Measurements from ENCODE around the gene RETREG1.

Gene RETREG1

DNA sequence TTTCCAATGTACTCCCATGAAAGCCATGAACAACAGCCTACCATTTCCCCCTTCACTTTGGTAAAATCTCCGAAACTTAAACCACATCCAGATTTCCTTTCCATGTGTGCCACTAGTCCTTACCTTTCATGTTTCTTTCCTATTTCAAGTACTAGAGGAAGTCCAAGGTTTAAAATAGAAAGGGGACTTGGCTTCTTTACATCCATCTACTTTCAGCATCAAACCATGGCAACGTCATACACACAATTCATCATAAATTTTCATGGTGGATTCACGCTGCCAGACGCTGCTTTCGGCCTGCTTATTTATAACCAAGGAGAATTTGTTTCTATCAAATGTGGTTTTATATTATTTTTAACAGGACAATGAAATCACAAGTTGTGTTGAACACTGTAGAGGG lies 92.5 kb downstream of the RETREG1 start:
- DNase-seq (ENCODE audit: low spot score): no peak

GRCh38 chr5:16521521-16522483 lies 95.0 kb downstream of the RETREG1 start:
- no peak for DNase-seq (ENCODE audit: low spot score)

DNA sequence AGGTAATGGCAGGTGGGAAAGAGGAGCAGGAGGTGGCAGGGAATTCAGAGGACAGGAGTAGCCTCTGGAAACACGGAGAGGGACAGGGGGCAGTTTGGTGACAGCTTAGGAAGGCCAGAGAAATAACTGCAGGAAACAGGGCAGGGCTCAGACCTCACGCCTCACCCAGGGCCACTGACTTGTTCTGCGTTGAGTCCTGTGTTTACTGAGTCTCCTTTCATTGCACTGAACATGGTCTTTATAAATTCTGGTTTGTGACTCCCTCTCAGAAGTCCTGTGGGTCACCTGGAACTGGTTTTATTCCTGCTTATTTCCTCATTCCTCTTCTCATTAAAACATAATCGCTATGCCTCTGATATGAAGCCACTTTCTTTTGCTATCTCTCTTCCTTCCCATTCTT lies 96.0 kb downstream of the RETREG1 start:
- DNase-seq (ENCODE audit: low spot score): no peak

DNA sequence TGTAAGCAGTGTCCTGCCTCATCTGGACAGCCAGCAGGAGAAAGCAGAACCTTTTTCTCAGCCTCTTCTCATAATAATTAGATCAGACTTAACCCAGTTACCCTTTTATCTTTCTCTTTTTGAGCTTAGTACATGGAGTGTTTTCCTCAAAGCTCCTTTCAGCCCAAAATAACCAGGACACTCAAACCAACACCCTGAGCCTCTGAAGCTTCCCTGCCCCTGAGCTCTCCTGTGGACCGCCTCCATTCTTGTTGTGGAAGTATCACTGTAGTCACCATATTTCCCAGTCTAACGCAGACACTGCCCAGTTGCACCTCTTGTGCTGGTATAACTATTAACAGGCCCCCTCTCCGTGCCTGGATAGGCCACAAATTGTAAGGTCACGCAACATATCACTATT lies 97.4 kb downstream of the RETREG1 start:
- no peak for DNase-seq (ENCODE audit: low spot score)

- no peak for DNase-seq (ENCODE audit: low spot score)
Observed at GRCh38 chr5:16518606-16519005, 98.2 kb downstream of the RETREG1 start.

- DNase-seq (ENCODE audit: low spot score): no peak
Observed at GRCh38 chr5:16515532-16515931, 101.3 kb downstream of the RETREG1 start.

DNA sequence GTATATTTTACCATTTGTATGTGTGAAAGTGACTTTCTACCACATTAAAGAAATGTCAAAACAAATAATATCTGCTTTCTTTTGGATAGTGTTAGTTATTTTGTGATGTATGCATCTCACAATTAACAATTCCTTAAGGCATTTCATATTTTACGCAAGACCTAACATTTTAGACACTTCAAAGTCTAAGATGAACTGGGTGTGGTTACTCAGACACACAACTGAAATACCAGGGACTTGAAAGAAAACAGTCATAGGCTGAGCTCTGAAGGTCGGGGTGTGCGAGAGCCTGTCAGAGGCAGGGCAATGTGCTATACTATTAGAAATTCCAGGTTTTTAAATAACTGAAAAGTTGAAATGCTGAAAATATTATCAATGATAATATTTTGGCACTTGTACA lies 106.7 kb downstream of the RETREG1 start:
- DNase-seq (ENCODE audit: low spot score): no peak

DNA sequence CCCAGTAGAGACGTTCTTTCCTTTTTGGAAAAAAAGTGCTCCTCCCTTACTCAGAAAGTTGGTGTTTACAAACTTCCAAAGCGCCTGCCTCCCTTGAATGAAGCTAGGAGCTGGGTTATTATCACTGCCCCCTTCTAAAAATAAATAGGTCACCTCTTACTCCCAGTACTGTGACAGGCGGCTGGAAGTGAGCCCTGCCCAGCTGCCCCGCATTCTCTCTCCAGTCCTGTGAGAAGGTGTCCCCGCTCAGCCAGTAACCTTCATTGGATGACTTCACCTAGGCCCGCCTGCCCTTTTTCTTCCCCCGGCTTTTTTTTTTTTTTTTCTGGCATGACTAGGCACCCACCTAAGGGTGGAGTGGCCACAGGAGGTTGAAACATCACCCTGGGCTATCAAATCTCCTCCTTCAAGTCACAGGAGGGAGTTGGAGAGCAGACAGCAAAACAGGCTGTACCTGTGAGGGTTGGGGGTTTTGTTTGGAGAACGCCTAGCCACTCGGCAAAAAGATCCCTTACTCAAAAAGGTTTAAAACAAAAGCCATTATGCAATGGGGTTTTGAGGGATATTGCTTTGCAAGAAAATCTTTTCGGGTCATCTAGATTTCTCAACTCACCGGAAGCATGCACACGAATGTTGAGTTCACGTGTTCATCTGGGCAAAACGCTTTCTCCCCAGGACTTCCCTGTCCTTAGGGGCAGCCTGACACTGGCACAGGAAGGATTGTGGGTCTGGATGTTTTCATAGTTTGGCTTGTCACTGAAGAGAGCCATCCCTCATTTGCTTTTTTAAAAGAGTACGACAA lies 107.9 kb downstream of the RETREG1 start:
- DNase-seq (ENCODE audit: low spot score): peak; percentile 57

DNA sequence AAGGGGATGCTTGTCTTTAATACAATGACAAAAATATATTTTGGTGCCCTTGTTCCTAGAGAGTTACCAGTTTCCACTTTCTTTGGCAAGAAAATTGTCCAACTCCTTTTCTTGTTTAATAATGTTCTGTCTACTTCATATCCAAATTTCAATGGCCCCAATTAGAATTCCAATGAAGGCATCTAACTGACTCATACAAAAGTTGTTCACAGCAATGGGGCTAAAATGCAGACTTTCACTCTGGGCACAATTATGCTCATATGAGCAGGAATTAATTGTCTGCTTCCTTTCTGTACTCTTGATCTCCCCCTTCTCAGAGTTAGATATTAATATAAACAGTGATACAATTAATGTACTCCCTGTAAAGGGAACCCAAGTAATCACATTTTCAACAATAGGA lies 109.1 kb downstream of the RETREG1 start:
- DNase-seq (ENCODE audit: low spot score): no peak

DNA sequence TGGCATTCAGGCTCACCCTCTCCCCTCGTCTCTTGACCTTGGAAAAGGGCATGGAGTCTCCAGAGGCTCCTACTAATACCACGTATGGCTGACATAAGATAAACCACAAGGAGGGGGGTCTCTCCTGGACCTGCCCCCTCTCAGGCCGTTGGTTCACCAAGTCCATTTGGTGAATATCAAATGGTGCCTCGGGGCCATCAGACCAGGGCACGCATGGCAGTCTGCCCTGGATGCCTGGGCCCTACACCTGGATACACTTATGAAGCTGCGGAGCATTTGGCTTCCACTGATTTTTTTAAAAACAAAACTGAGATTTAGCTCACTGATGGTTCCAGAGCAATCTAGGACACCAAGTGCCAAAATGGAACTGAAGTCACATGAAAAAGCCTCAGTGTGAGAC lies 110.9 kb downstream of the RETREG1 start:
- DNase-seq (ENCODE audit: low spot score): no peak

DNA sequence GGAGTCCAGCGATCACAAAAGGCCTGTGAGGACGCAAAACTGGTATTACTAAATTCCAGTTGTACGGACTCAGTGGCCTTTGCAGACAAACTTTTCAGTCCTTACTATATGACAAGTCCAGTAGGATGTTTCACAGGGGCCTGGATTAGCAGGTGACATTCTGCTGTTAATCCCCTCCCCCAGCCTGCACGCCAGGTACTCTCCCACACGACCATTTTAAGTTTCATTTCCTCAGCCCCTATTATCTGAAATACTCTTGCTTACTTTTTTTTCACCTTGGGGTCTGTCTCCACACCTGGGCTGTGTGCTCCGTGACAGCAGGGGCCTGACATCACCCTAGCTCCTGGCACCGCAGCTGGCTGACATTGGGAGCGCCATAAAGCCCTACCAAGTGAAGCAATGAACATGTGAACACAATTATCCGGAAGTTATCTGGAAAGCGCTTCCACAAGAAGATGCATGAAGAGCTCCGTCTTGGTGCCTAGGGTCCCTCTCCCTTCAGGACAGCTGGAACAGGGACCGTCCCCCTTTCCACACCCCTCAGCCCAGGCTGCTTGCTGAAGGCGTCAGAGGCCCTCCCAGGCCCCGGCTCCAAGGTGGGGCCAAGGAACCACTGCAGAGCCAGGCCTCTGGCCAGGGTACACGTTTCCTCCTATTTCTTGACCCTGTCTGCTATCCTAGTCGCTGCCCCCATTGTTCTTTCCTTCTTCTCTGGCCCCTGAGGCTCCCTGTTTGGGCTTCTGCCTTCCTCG lies 111.5 kb downstream of the RETREG1 start:
- DNase-seq (ENCODE audit: low spot score): no peak

GRCh38 chr5:16504571-16504970 lies 112.2 kb downstream of the RETREG1 start:
- no peak for DNase-seq (ENCODE audit: low spot score)

DNA sequence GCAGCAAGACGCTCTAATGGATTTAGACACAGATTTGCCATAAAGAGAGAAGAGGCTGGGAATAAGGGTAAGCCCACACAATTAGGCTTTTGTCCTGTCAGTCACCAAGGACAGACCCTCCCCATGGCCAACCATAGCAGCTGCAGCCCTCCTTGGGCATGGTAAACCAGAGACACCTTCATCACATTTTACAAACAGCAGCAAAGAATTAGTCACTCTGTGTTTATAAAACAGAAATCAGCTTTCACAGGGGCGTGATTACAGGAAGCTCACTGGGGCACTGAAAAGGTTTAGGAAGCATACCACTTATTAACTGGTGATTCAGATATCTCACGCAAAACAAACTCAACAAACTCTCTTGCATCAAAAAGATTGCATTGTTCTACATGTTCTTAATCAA lies 113.9 kb downstream of the RETREG1 start:
- no peak for DNase-seq (ENCODE audit: low spot score)

DNA sequence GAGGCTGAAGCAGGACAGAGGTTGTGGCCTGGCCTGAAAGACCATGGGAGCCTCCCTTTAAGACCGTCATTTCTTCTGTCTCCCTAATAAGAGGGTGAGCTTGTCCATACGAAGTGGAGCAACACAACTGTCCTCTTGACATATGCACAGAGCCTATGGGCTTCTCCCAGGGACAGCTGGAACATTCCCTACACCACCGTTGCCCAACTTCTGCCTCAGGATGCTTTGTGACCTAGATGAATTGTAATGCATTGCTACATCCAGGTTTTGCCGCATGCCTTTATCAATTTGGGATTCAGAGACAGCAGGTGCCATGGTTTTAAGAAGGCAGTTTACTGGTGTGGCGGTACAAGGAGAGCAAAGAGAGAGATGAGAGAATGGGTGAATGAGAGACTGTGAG lies 116.8 kb downstream of the RETREG1 start:
- no peak for DNase-seq (ENCODE audit: low spot score)

DNA sequence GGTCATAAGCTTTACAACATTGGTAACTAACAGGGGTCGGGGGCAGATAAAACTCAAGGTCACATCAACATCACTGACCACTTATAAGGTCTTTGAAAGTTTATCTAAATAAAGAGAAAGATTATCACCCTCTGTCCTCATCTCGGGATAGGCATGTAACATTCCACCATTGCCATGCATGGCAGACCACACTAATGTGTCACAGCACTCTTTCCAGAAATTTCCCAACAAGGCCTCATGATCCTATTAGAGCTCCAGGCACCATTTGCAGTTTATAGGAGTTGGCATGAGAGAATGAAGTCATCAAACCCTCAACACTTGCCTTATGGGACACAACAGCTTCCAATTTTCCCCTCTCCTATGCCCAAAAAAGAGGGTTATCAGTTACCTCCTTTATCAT lies 119.3 kb downstream of the RETREG1 start:
- DNase-seq (ENCODE audit: low spot score): no peak

DNA sequence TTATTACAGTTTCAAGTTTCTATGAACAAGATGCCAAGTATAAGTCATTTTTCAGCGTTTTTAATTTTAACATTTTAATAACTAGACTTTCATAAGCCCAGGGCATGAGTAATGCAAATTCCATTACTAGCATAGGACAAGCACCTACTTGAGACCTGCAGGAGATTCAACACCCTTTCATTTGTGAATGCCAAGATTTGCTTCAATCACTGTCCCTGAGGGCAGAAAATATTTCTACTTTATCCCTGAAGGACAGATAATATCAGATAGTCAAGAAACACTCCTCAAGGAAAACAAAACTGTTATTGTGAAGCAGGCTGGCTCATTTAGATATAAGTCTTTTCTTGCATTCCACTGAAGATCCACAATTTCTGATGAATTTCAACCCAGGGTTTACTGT lies 123.5 kb downstream of the RETREG1 start:
- no peak for DNase-seq (ENCODE audit: low spot score)

DNA sequence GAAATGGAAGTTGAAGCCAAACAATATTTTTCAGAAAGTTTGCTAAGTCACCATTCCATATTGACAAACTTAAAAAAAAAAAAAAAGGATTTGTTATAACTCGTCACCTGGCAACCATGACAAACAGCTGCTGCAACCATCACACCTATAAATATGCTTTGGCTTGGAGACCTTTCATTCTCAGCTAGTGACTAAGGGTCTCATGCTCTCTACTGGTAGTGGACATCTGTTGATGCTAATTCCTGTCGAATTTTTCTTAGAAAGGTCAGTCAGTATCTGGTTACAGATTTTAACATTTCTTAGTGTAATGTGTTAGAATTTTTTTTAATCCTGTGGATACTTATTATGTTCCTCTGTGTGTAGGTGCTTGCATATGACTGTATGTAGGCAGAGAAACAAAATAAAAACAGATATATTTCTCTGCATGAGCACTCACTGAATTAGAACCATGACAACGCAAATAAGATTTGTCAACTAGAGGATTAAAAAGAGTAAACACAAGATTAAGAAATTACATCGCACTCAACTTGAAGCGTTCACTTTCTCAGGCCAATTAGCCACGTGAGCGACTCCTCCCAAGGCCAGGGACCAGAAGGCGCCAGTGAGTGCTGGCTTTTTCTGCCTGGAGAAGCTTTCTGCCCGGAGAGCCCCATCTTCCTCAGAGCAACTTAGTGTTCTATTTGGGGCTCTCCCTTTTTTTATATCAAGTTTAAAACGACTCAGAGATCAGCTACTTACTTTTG lies 124.2 kb downstream of the RETREG1 start:
- DNase-seq (ENCODE audit: low spot score): no peak

- no peak for DNase-seq (ENCODE audit: low spot score)
Observed at GRCh38 chr5:16490911-16491310, 125.9 kb downstream of the RETREG1 start.

DNA sequence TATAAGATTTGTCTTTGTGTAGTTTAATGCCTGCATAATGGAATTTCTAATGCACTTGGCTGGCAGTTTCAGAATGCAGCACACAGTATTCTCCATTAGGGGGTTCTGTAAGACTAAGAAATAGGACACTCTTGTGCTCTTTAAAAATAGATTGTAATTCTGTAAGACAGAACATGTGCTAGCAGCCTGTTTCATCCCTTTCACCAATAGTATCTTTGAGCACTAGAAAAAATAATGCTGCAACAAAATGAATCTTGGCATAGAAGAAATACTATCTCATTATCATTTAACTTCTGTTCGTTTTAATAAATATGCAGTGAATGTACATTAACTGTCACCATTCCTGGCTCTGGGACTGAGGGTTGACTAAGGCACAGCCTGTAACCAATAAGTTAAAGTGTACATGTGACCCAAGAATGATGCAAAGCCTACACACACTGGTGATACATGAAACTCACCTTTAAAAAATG lies 127.4 kb downstream of the RETREG1 start:
- no peak for DNase-seq (ENCODE audit: low spot score)

DNA sequence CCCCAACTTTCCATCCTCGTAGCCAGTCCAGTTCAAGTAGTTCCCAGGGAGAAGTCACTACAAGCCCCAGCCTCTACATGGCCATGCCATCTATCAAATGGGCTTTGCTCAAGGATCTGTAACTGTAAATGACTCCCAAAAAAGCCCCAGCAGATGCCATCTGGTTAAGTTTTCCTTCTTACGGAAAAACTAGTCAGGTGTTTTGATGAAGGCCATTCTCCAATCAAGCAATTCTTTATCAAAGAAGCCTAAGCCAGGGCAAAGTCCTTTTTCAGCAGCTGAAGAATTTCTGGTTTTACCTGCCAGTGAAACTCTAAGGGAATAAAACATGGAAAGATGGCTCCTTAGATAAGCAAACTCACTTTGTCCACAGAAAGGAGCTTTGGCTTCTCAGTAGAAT lies 129.3 kb downstream of the RETREG1 start:
- no peak for DNase-seq (ENCODE audit: low spot score)

DNA sequence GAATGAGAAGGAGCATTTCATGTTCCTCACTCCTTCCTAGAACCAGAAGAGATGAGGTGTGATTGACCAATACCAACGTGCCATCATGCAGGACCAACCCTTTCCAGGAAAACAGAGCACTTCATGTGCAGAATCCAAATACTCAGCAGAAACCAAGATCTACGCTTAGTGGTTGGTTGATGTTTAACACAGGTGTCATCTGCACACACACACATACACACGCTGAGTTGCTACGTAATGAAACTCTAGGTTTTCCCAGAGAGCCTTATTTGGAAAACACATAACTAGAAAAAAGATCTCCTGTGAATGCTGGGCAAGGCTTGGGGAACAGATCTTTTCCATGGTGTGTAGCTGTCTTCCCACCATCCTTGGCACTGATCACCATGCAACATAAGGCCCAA lies 130.1 kb downstream of the RETREG1 start:
- DNase-seq (ENCODE audit: low spot score): no peak

DNA sequence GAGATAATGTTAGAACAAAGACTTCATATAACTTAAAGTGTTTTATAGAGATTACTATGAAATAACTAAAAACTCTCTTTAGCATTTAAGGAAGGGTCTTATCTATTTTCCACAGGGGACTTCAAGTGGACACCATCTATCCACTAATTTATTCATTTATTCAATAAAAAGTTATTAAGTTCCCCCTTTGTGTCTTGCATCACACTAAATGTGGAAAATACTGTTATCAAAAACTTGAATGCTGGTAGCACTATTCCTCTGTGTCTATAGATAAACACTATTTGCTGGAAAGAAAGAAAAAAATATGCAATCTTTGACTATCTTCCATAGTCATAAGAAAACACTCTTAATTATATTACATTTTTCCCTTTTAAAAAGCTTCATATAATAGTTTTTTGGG lies 131.1 kb downstream of the RETREG1 start:
- DNase-seq (ENCODE audit: low spot score): no peak
